GM18873 (cell line): ENCODE data around the gene RILPL1.
"Not testable (repeated sequence)": the region's sequence is repeated elsewhere in the genome, so short reads cannot be mapped to it uniquely, and the experiment has no call there.

Experiments used
- ATAC-seq: cut with Tn5 transposase; IDR thresholded peaks from one replicate; pipeline ENCODE4 v1.9.1; 2021; ENCODE audit warnings: mild to moderate bottlenecking, moderate library complexity, moderate number of reproducible peaks; ENCODE audit not compliant: unreplicated experiment, low FRiP score

The RILPL1 gene

DNA sequence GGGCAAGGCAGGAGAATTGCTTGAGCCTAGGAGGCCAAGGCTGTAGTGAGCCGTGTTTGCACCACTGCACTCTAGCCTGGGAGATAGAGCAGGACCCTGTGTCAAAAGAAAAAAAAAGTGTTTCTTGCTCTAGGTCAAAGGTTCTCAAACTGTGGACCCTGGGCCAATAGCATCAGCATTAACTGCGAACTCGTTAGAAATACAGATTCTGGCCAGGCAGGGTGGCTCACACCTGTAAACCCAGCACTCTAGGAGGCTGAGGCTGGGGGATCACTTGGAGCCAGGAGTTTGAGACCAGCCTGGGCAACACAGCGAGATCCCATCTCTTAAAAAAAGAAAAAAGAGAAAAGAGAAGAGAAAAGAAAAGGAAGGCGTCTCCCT lies 97.9 kb downstream of the RILPL1 start:
- no peak for ATAC-seq

DNA sequence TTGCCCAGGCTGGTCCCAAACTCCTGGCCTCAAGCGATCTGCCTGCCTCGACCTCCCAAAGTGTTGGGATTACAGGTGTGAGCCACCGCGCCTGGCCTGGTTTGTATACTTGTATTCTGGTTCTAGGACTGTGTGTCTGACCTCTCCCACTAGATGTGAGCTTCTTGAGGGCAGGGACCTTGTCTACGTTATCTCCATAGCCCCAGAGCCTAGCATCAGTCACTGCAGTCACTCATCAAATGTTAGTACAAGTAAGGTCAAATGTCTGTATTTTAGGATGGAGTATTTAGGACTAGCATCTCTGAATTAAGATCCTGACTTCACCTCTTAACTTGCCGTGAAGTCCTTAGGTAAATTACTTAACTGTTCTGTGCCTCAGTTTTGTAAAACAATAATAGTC lies 99.9 kb downstream of the RILPL1 start:
- no peak for ATAC-seq

DNA sequence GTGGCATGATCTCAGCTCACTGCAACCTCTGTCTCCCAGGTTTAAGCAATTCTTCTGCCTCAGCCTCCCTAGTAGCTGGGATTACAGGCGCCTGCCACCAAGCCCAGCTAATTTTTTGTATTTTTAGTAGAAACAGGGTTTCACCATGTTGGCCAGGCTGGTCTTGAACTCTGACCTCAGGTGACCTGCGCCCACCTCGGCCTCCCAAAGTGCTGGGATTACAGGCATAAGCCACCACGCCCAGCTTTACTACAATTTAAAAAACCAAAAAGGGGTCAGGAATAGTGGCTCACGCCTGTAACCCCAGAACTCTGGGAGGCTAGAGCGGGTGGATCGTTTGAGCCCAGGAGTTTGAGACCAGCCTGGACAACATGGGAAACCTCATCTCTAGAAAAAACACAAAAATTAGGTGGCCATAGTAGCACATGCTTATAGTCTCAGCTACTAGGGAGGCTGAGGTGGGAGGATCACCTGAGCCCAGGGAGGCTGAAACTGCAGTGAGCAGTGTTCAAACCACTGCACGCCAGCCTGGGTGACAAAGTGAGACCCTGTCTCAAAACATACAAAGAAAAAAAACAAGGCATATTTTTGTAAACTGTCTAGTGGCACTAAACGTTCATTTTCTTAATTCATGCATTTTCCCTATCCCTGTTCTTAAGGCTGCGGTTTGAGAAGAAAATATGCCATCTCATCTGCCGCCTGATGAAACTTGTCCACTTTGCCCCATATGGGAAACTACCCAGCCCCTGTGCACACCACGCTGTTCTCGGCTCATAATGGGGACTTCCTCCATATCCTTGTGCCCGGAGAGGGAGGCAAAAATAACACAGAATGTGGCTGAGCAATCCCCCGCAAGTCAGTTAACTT lies 101.3 kb downstream of the RILPL1 start:
- ATAC-seq = not testable (repeated sequence)

DNA sequence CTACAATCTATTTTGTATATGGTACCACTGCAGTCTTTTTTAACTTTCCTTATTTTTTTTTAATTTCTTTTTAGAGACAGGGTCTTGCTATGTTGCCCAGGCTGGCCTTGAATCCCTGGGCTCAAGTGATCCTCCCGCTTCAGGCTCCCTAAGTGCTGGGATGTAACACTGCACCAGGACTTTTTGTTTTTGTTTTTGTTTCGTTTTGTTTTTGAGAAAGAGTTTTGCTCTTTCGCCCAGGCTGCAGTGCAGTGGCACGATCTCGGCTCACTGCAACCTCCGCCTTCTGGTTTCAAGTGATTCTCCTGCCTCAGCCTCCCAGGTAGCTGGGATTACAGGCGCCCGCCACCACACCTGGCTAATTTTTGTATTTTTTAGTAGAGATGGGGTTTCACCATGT lies 104.4 kb downstream of the RILPL1 start:
- not testable (repeated sequence) for ATAC-seq

DNA sequence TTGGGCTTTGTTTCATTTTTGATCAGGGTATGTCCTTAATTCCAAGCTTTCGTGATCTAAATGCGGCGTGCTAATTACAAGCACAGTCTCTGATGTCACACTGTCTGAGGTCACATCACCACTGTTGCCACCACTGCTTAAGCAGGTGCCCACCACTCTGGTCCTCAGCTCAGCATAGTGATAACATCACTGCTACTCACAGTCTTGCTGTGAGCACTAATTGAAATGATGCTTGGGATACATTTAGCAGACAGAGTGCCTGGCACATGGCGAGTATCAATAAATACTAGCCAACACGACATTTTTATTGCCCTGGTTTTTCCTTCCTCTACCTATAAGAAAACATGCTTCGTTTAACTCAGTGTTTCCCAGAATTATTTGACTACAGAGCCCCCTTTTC lies 104.9 kb downstream of the RILPL1 start:
- ATAC-seq = no peak

- peak; percentile 90 for ATAC-seq
Measured at GRCh38 chr12:123427036-123427769, 106.3 kb downstream of the RILPL1 start.

GRCh38 chr12:123421314-123421713 lies 112.2 kb downstream of the RILPL1 start:
- ATAC-seq = no peak
